HCT116 (cell line): Measurements from ENCODE around the gene FAM83D. TPM values are rescaled to one million over a fixed set of nuclear protein-coding genes. Genes with fewer than 3 reads are reported as not detected.

ENCODE experiments used
- ATAC-seq: fragments of 200-7000 bp; cut with Tn5 transposase; 2 replicates; pipeline ENCODE4 v1.9.1; 2020; ENCODE audit warnings: mild to moderate bottlenecking, moderate library complexity
- BruUV-seq: library from RNA; stranded (reverse); fragments of 400-500 nt; replicated peaks from 2 replicates; lab custom pipeline; 2021; lab: Mats Ljungman, UMichigan
- CTCF ChIA-PET: fragments of 300-600 bp; sonication (Branson Sonifier 250); formaldehyde crosslinking; loops from one replicate; lab custom pipeline; 2021; ENCODE audit warnings: antibody characterized with exemption; lab: Charles Lee
- POLR2A ChIA-PET: fragments of 300-600, 350-600 bp; sonication (Branson Sonifier 250); formaldehyde crosslinking; loops from one replicate; lab custom pipeline; 2021; ENCODE audit warnings: antibody characterized with exemption; lab: Charles Lee
- RAD21 ChIA-PET, 2 experiments: fragments of 300-600 bp; sonication (Branson Sonifier 250); formaldehyde crosslinking; loops; one replicate each; lab custom pipeline; 2023; ENCODE audit warnings: low total read pairs in 2 of 2; ENCODE audit not compliant: uncharacterized antibody in 2 of 2, unreplicated experiment in 2 of 2, low non-redundant PET in 1 of 2; lab: Charles Lee
- DNase-seq: peaks from one replicate; pipeline ENCODE4 v3.0.0-alpha.2; 2010; ENCODE audit warnings: low read depth, low spot score
- H2AFZ ChIP-seq: fragments of 200-600 bp; shearing (Covaris generic), sonication (generic); 2 replicates; pipeline ENCODE4 v1.6.1; 2017; ENCODE audit warnings: low read depth, mixed run types, mixed read lengths, antibody characterized with exemption, low read length; ENCODE audit not compliant: poor library complexity, severe bottlenecking
- H3K27ac ChIP-seq: 2 replicates; pipeline ENCODE4 v1.5.1; 2012; ENCODE audit warnings: low read depth, low read length
- H3K27me3 ChIP-seq: fragments of 200-600 bp; sonication (generic); 2 replicates; pipeline ENCODE4 v1.6.1; 2016; ENCODE audit warnings: mixed run types, low read length, mixed read lengths; ENCODE audit not compliant: insufficient read depth
- H3K36me3 ChIP-seq, 2 experiments: fragments of 200-500 bp in 1 of 2; fragments of 200-600 bp in 1 of 2; sonication (Bioruptor generic) in 1 of 2; sonication (generic) in 1 of 2; 2 replicates each; pipeline versions ENCODE4 v1.5.1 to v1.6.1; 2014 to 2016; ENCODE audit warnings: low read length in 2 of 2, inconsistent platforms in 1 of 2, mixed read lengths in 1 of 2, mixed run types in 1 of 2; ENCODE audit not compliant: insufficient read depth in 2 of 2, control insufficient read depth in 1 of 2
- H3K4me1 ChIP-seq, 2 experiments: fragments of 200-600 bp in 1 of 2; sonication (generic) in 1 of 2; 2 replicates each; pipeline versions ENCODE4 v1.5.1 to v1.6.1; 2012 to 2017; ENCODE audit warnings: low read length in 2 of 2, inconsistent platforms in 1 of 2, mild to moderate bottlenecking in 1 of 2, mixed read lengths in 1 of 2, mixed run types in 1 of 2, moderate library complexity in 1 of 2; ENCODE audit not compliant: insufficient read depth in 2 of 2, control insufficient read depth in 1 of 2
- H3K4me2 ChIP-seq: fragments of 200-600 bp; sonication (generic); 2 replicates; pipeline ENCODE4 v1.6.1; 2017; ENCODE audit warnings: mixed run types, low read length, mixed read lengths
- H3K4me3 ChIP-seq, 2 experiments: fragments of 200-600 bp in 1 of 2; sonication (generic) in 1 of 2; replicated peaks in 1 of 2; 2 replicates each; pipeline ENCODE4 v1.5.1; 2011 to 2016; ENCODE audit warnings: low read length in 2 of 2, control low read depth in 1 of 2, low read depth in 1 of 2, mild to moderate bottlenecking in 1 of 2, mixed read lengths in 1 of 2, mixed run types in 1 of 2
- H3K79me2 ChIP-seq: fragments of 200-600 bp; sonication (generic); 2 replicates; pipeline ENCODE4 v1.6.1; 2017; ENCODE audit warnings: mild to moderate bottlenecking, mixed run types, low read length, moderate library complexity, mixed read lengths; ENCODE audit not compliant: insufficient read depth
- H3K9ac ChIP-seq: fragments of 200-600 bp; sonication (generic); 2 replicates; pipeline ENCODE4 v1.6.1; 2016; ENCODE audit warnings: low read length, mixed read lengths
- H3K9me2 ChIP-seq: fragments of 200-600 bp; sonication (generic), shearing (Covaris generic); 2 replicates; pipeline ENCODE4 v1.6.1; 2017; ENCODE audit warnings: mixed run types, mild to moderate bottlenecking, moderate library complexity; ENCODE audit not compliant: insufficient read depth
- H3K9me3 ChIP-seq, 2 experiments: fragments of 200-500 bp in 1 of 2; fragments of 200-600 bp in 1 of 2; sonication (Bioruptor generic) in 1 of 2; sonication (generic) in 1 of 2; 2 replicates each; pipeline ENCODE4 v1.6.1; 2014 to 2017; ENCODE audit warnings: low read length in 2 of 2, mixed read lengths in 2 of 2, inconsistent platforms in 1 of 2, low read depth in 1 of 2, mild to moderate bottlenecking in 1 of 2, mixed run types in 1 of 2, moderate library complexity in 1 of 2; ENCODE audit not compliant: control insufficient read depth in 1 of 2, insufficient read depth in 1 of 2
- H4K20me1 ChIP-seq: fragments of 200-600 bp; sonication (generic), shearing (Covaris generic); 2 replicates; pipeline ENCODE4 v1.6.1; 2017; ENCODE audit warnings: mixed run types, mild to moderate bottlenecking, moderate library complexity; ENCODE audit not compliant: insufficient read depth
- EGR1 ChIP-seq: IDR thresholded peaks from 2 replicates; pipeline ENCODE4 v1.6.1; 2012; ENCODE audit warnings: low read depth
- POLR2AphosphoS5 ChIP-seq: IDR thresholded peaks from 2 replicates; pipeline ENCODE4 v1.6.1; 2011; ENCODE audit warnings: mild to moderate bottlenecking, low read depth, low read length, moderate library complexity
- RAD21 ChIP-seq: IDR thresholded peaks from 2 replicates; pipeline ENCODE4 v1.6.1; 2012; ENCODE audit warnings: low read depth, mild to moderate bottlenecking
- SRF ChIP-seq: IDR thresholded peaks from 2 replicates; pipeline ENCODE4 v1.6.1; 2012; ENCODE audit warnings: low read depth
- ZNF274 ChIP-seq: fragments of 200-500 bp; sonication (Bioruptor generic); IDR thresholded peaks from 2 replicates; pipeline ENCODE4 v1.6.1; 2014; ENCODE audit warnings: mild to moderate bottlenecking, low read depth, low read length, inconsistent platforms
- intact Hi-C: fragments of 100-400 bp; cut with micrococcal nuclease; formaldehyde crosslinking; loops from 2 replicates; pipeline ENCODE4 v1.10.0; 2022
- total RNA-seq: library from RNA; stranded (reverse); gene quantifications from one replicate; pipeline ENCODE4 v1.2.1, GENCODE V29; 2021; ENCODE audit not compliant: unreplicated experiment
- TF ChIP-seq, protein P1 (sequence below), 3 experiments: fragments of 200-600 bp in 1 of 3; sonication (generic) in 1 of 3; IDR thresholded peaks in 2 of 3; conservative IDR thresholded peaks in 1 of 3; 2 replicates each; pipeline ENCODE4 v1.5.1; 2012 to 2017; ENCODE audit warnings: low read depth in 2 of 3, low read length in 2 of 3, antibody characterized with exemption in 1 of 3, borderline replicate concordance in 1 of 3, control low read depth in 1 of 3, mild to moderate bottlenecking in 1 of 3, mixed read lengths in 1 of 3, mixed run types in 1 of 3, moderate library complexity in 1 of 3; ENCODE audit not compliant: insufficient read depth in 1 of 3
- TF ChIP-seq, protein P2 (sequence below): IDR thresholded peaks from 2 replicates; pipeline ENCODE4 v1.6.1; 2011; ENCODE audit warnings: mild to moderate bottlenecking, low read length, moderate library complexity; ENCODE audit not compliant: insufficient replicate concordance; ENCODE audit errors: extremely low read depth
- TF ChIP-seq, protein P3 (sequence below): IDR thresholded peaks from 2 replicates; pipeline ENCODE4 v1.6.1; 2012

The FAM83D gene
- total RNA-seq, 1 experiment from 2014 or later = 51.1 TPM

DNA sequence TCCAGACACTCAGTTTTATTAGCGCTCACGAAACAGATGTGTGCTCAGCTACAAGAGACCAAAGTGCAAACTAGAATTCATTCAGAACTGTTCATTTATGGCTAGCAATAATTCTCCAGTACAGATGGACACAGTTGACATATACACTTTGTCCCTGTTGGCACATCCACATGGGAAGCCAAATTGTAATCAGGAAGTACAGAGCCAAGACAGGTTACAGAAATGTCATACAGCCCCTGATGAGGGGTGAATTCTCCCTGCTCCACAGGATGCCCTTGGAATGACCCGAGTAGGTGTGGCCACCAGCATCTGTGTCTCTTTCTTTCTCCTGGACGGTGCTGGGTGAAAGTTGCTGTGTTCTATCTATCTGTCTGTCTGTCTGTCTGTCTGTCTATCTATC, 43.5 kb downstream of the FAM83D start:
- DNase-seq = no peak
- ATAC-seq = no peak
- no TSS peak for BruUV-seq
- Histone ChIP-seq H3K27ac (no peak overlapping the region), H3K4me2 (no peak overlapping the region), H3K79me2 (peaks cover 49% of the 10 kb centered on the region), H4K20me1 (peaks cover 4% of the 10 kb centered on the region; the same call in 1 of the 2 replicates), H3K36me3 (peaks cover 7 to 21% of the 10 kb centered on the region in 2 experiments; a peak in 2 of 4 replicates), H2AFZ (no peak overlapping the region), H3K9ac (no peak overlapping the region), H3K4me1 (no peaks in the 10 kb centered on the region), H3K27me3 (no peaks in the 10 kb centered on the region), H3K4me3 (no peak overlapping the region), H3K9me2 (no peaks in the 10 kb centered on the region), H3K9me3 (no peaks in the 10 kb centered on the region)
- intact Hi-C loops = no loop called here
- ChIA-PET CTCF (no interaction called here), POLR2A (no interaction called here), RAD21 (no interaction called here)
- TF ChIP-seq EGR1 (no peak), POLR2AphosphoS5 (no peak), ZNF274 (no peak), RAD21 (no peak), SRF (no peak)
- TF ChIP-seq, protein P1, sequence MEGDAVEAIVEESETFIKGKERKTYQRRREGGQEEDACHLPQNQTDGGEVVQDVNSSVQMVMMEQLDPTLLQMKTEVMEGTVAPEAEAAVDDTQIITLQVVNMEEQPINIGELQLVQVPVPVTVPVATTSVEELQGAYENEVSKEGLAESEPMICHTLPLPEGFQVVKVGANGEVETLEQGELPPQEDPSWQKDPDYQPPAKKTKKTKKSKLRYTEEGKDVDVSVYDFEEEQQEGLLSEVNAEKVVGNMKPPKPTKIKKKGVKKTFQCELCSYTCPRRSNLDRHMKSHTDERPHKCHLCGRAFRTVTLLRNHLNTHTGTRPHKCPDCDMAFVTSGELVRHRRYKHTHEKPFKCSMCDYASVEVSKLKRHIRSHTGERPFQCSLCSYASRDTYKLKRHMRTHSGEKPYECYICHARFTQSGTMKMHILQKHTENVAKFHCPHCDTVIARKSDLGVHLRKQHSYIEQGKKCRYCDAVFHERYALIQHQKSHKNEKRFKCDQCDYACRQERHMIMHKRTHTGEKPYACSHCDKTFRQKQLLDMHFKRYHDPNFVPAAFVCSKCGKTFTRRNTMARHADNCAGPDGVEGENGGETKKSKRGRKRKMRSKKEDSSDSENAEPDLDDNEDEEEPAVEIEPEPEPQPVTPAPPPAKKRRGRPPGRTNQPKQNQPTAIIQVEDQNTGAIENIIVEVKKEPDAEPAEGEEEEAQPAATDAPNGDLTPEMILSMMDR (IDR thresholded peaks at IDR 0.05 in 2 of 3, conservative IDR thresholded peaks at IDR 0.05 in 1 of 3; ENCODE audit: borderline replicate concordance in 1 of 3, insufficient read depth in 1 of 3, low read depth in 2 of 3, low read length in 2 of 3) = no peak
- TF ChIP-seq, protein P2, sequence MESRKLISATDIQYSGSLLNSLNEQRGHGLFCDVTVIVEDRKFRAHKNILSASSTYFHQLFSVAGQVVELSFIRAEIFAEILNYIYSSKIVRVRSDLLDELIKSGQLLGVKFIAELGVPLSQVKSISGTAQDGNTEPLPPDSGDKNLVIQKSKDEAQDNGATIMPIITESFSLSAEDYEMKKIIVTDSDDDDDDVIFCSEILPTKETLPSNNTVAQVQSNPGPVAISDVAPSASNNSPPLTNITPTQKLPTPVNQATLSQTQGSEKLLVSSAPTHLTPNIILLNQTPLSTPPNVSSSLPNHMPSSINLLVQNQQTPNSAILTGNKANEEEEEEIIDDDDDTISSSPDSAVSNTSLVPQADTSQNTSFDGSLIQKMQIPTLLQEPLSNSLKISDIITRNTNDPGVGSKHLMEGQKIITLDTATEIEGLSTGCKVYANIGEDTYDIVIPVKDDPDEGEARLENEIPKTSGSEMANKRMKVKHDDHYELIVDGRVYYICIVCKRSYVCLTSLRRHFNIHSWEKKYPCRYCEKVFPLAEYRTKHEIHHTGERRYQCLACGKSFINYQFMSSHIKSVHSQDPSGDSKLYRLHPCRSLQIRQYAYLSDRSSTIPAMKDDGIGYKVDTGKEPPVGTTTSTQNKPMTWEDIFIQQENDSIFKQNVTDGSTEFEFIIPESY = no peak
- TF ChIP-seq, protein P3, sequence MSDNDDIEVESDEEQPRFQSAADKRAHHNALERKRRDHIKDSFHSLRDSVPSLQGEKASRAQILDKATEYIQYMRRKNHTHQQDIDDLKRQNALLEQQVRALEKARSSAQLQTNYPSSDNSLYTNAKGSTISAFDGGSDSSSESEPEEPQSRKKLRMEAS = no peak
